ENCODE data around the gene WDFY2.
"Not testable (repeated sequence)": the region's sequence is repeated elsewhere in the genome, so short reads cannot be mapped to it uniquely, and the experiment has no call there.

- not testable (repeated sequence) for TF ChIP-seq EZH2 (IDR thresholded peaks at IDR 0.05; ENCODE audit: low read depth); CTCF (conservative IDR thresholded peaks at IDR 0.05)
Measured at GRCh38 chr13:51652193-51652592, 67.9 kb downstream of the WDFY2 start.

Data from PC-9 (cell line).